ENCODE data around the gene ADCY3. TPM values are rescaled to one million over a fixed set of nuclear protein-coding genes. Genes with fewer than 3 reads are reported as not detected.

Gene ADCY3
- total RNA-seq, 1 experiment from 2014 or later: 71.1 TPM

- Histone ChIP-seq H3K4me1 (ENCODE audit: control insufficient read depth in 1 of 2, insufficient read depth in 2 of 2, low read length in 2 of 2) (no peaks in the 10 kb centered on the region), H3K9ac (ENCODE audit: low read length) (no peak overlapping the region), H4K20me1 (ENCODE audit: insufficient read depth) (no peaks in the 10 kb centered on the region), H3K36me3 (ENCODE audit: control insufficient read depth in 1 of 2, insufficient read depth in 2 of 2, low read length in 2 of 2) (peaks cover 38 to 73% of the 10 kb centered on the region in 2 experiments), H3K9me3 (ENCODE audit: control insufficient read depth in 1 of 2, insufficient read depth in 1 of 2, low read depth in 1 of 2, low read length in 2 of 2) (no peaks in the 10 kb centered on the region), H3K9me2 (ENCODE audit: insufficient read depth) (no peaks in the 10 kb centered on the region), H3K79me2 (ENCODE audit: insufficient read depth, low read length) (peaks cover 18% of the 10 kb centered on the region), H2AFZ (ENCODE audit: low read depth, low read length, poor library complexity, severe bottlenecking) (no peak overlapping the region), H3K4me3 (replicated peaks in 1 of 2; ENCODE audit: low read depth in 1 of 2, low read length in 2 of 2) (no peak overlapping the region), H3K27me3 (ENCODE audit: insufficient read depth, low read length) (no peaks in the 10 kb centered on the region), H3K4me2 (ENCODE audit: low read length) (no peak overlapping the region), H3K27ac (ENCODE audit: low read depth, low read length) (no peak overlapping the region)
- BruUV-seq (replicated peaks): no TSS peak
- TF ChIP-seq TCF7L2 (IDR thresholded peaks at IDR 0.05; ENCODE audit: borderline replicate concordance, extremely low read depth, insufficient read depth, insufficient read length) (no peak), POLR2AphosphoS5 (IDR thresholded peaks at IDR 0.05; ENCODE audit: low read depth, low read length) (no peak; the same call in 1 of the 2 replicates), CEBPB (IDR thresholded peaks at IDR 0.05; ENCODE audit: low read depth) (no peak), ZBTB33 (IDR thresholded peaks at IDR 0.05; ENCODE audit: extremely low read depth, insufficient replicate concordance, low read length) (no peak), ATF3 (IDR thresholded peaks at IDR 0.05) (no peak), MAX (IDR thresholded peaks at IDR 0.05) (no peak), REST (IDR thresholded peaks at IDR 0.05; ENCODE audit: low read depth) (no peak), JUND (IDR thresholded peaks at IDR 0.05) (no peak), ZFX (IDR thresholded peaks at IDR 0.05) (no peak), EGR1 (IDR thresholded peaks at IDR 0.05; ENCODE audit: low read depth) (no peak), SIN3A (IDR thresholded peaks at IDR 0.05; ENCODE audit: low read depth) (no peak), YY1 (IDR thresholded peaks at IDR 0.05; ENCODE audit: extremely low read depth, insufficient replicate concordance, low read depth, low read length) (no peak), ELF1 (IDR thresholded peaks at IDR 0.05; ENCODE audit: borderline replicate concordance, low read depth) (no peak), ZNF274 (IDR thresholded peaks at IDR 0.05; ENCODE audit: low read depth, low read length) (no peak), CTCF (IDR thresholded peaks at IDR 0.05 in 2 of 3, conservative IDR thresholded peaks at IDR 0.05 in 1 of 3; ENCODE audit: borderline replicate concordance in 1 of 3, insufficient read depth in 1 of 3, low read depth in 2 of 3, low read length in 2 of 3) (no peak), POLR2A (IDR thresholded peaks at IDR 0.05; ENCODE audit: borderline replicate concordance, extremely low read depth, insufficient read depth, insufficient read length) (no peak), CBX3 (IDR thresholded peaks at IDR 0.05; ENCODE audit: low read depth) (no peak)
- DNase-seq (ENCODE audit: low read depth, low spot score) (no peak), ATAC-seq (no peak)
- CTCF ChIA-PET: interaction anchor here (2.5 kb wide), 1 partner anchor 9 kb away, joined by 9 read pairs; no protein-coding TSS in a partner anchor
- POLR2A ChIA-PET: no interaction called here
- RAD21 ChIA-PET (ENCODE audit: low non-redundant PET in 1 of 2, low total read pairs in 2 of 2, uncharacterized antibody in 2 of 2, unreplicated experiment in 2 of 2): interaction anchor here in 1 of 2 experiments (0.6 kb wide), 1 partner anchor 26 kb away, joined by 5 read pairs; no protein-coding TSS in a partner anchor
- intact Hi-C loops (cut with micrococcal nuclease): no loop called here
Measured at GRCh38 chr2:24818721-24819167, 101.3 kb downstream of the ADCY3 start.

Data from HCT116 (cell line).